ENCODE results near the gene MRPS23.

Gene MRPS23

GRCh38 chr17:57814421-57814820 is 35.4 kb downstream of the MRPS23 start:
- Mint-ChIP-seq H3K27me3 (peaks cover 31% of the 10 kb centered on the region), H3K4me1 (ENCODE audit: low read depth) (peaks cover 10% of the 10 kb centered on the region), H3K36me3 (no peaks in the 10 kb centered on the region), H3K27ac (no peak overlapping the region), H3K4me3 (no peak overlapping the region), H3K9me3 (ENCODE audit: low read depth) (no peaks in the 10 kb centered on the region)

GRCh38 chr17:57811638-57812280 is 38.1 kb downstream of the MRPS23 start:
- Mint-ChIP-seq H3K4me3 (no peak overlapping the region), H3K27me3 (peaks cover 35% of the 10 kb centered on the region), H3K27ac (no peak overlapping the region), H3K9me3 (ENCODE audit: low read depth) (no peaks in the 10 kb centered on the region), H3K36me3 (no peaks in the 10 kb centered on the region), H3K4me1 (ENCODE audit: low read depth) (peaks cover 10% of the 10 kb centered on the region)

- Mint-ChIP-seq H3K36me3 (no peaks in the 10 kb centered on the region), H3K9me3 (ENCODE audit: low read depth) (no peaks in the 10 kb centered on the region), H3K4me1 (ENCODE audit: low read depth) (peaks cover 10% of the 10 kb centered on the region), H3K4me3 (no peak overlapping the region), H3K27ac (no peak overlapping the region), H3K27me3 (peaks cover 36% of the 10 kb centered on the region)
These were observed 38.9 kb downstream of the MRPS23 start for GRCh38 chr17:57810721-57811637.

- no peaks in the 10 kb centered on the region for H3K36me3 Mint-ChIP-seq
- no peaks in the 10 kb centered on the region for H3K9me3 Mint-ChIP-seq (ENCODE audit: low read depth)
- no peak overlapping the region for H3K4me3 Mint-ChIP-seq
- H3K4me1 Mint-ChIP-seq (ENCODE audit: low read depth), result peaks cover 10% of the 10 kb centered on the region
- no peak overlapping the region for H3K27ac Mint-ChIP-seq
- peaks cover 38% of the 10 kb centered on the region for H3K27me3 Mint-ChIP-seq
These were observed 40.0 kb downstream of the MRPS23 start for GRCh38 chr17:57809879-57810278.

- Mint-ChIP-seq H3K36me3 (no peaks in the 10 kb centered on the region), H3K27ac (no peak overlapping the region), H3K4me3 (no peak overlapping the region), H3K27me3 (peaks cover 37% of the 10 kb centered on the region), H3K9me3 (ENCODE audit: low read depth) (no peaks in the 10 kb centered on the region), H3K4me1 (ENCODE audit: low read depth) (peaks cover 10% of the 10 kb centered on the region)
These were observed 41.0 kb downstream of the MRPS23 start for GRCh38 chr17:57808882-57809281.

GRCh38 chr17:57806167-57806830 is 43.5 kb downstream of the MRPS23 start:
- peaks cover 6% of the 10 kb centered on the region for H3K36me3 Mint-ChIP-seq
- H3K9me3 Mint-ChIP-seq (ENCODE audit: low read depth), result peaks cover 8% of the 10 kb centered on the region
- H3K4me3 Mint-ChIP-seq, result no peak overlapping the region
- peaks cover 5% of the 10 kb centered on the region for H3K4me1 Mint-ChIP-seq (ENCODE audit: low read depth)
- peaks cover 22% of the 10 kb centered on the region for H3K27me3 Mint-ChIP-seq
- no peak overlapping the region for H3K27ac Mint-ChIP-seq

GRCh38 chr17:57803021-57803420 is 46.8 kb downstream of the MRPS23 start:
- peaks cover 16% of the 10 kb centered on the region for H3K9me3 Mint-ChIP-seq (ENCODE audit: low read depth)
- H3K36me3 Mint-ChIP-seq, result peaks cover 10% of the 10 kb centered on the region
- peaks cover 8% of the 10 kb centered on the region for H3K27me3 Mint-ChIP-seq
- no peak overlapping the region for H3K27ac Mint-ChIP-seq
- H3K4me3 Mint-ChIP-seq, result no peak overlapping the region
- H3K4me1 Mint-ChIP-seq (ENCODE audit: low read depth), result no peaks in the 10 kb centered on the region

- no peak overlapping the region for H3K4me3 Mint-ChIP-seq
- no peaks in the 10 kb centered on the region for H3K4me1 Mint-ChIP-seq (ENCODE audit: low read depth)
- H3K9me3 Mint-ChIP-seq (ENCODE audit: low read depth), result peaks cover 16% of the 10 kb centered on the region
- peaks cover 4% of the 10 kb centered on the region for H3K27me3 Mint-ChIP-seq
- H3K36me3 Mint-ChIP-seq, result peaks cover 10% of the 10 kb centered on the region
- no peak overlapping the region for H3K27ac Mint-ChIP-seq
These were observed 48.7 kb downstream of the MRPS23 start for GRCh38 chr17:57801044-57801711.

GRCh38 chr17:57794841-57795240 is 55.0 kb downstream of the MRPS23 start:
- peaks cover 4% of the 10 kb centered on the region for H3K27me3 Mint-ChIP-seq
- no peak overlapping the region for H3K4me3 Mint-ChIP-seq
- peaks cover 7% of the 10 kb centered on the region for H3K4me1 Mint-ChIP-seq (ENCODE audit: low read depth)
- no peak overlapping the region for H3K27ac Mint-ChIP-seq
- no peaks in the 10 kb centered on the region for H3K9me3 Mint-ChIP-seq (ENCODE audit: low read depth)
- H3K36me3 Mint-ChIP-seq, result no peaks in the 10 kb centered on the region

GRCh38 chr17:57788725-57789124 is 61.1 kb downstream of the MRPS23 start:
- no peak overlapping the region for H3K4me3 Mint-ChIP-seq
- no peak overlapping the region for H3K27ac Mint-ChIP-seq
- no peaks in the 10 kb centered on the region for H3K9me3 Mint-ChIP-seq (ENCODE audit: low read depth)
- no peaks in the 10 kb centered on the region for H3K4me1 Mint-ChIP-seq (ENCODE audit: low read depth)
- no peaks in the 10 kb centered on the region for H3K36me3 Mint-ChIP-seq
- peaks cover 10% of the 10 kb centered on the region for H3K27me3 Mint-ChIP-seq

- H3K27me3 Mint-ChIP-seq, result peaks cover 8% of the 10 kb centered on the region
- H3K4me1 Mint-ChIP-seq (ENCODE audit: low read depth), result peaks cover 4% of the 10 kb centered on the region
- H3K36me3 Mint-ChIP-seq, result no peaks in the 10 kb centered on the region
These were observed 64.8 kb downstream of the MRPS23 start for GRCh38 chr17:57785022-57785421.

More at GRCh38 chr17:57785022-57785421, 64.8 kb downstream of the MRPS23 start:
- Mint-ChIP-seq H3K27ac (no peak overlapping the region), H3K9me3 (ENCODE audit: low read depth) (no peaks in the 10 kb centered on the region), H3K4me3 (no peak overlapping the region)
